Measurements from ENCODE around the gene GNRH2. TPM values are rescaled to one million over a fixed set of nuclear protein-coding genes. Genes with fewer than 3 reads are reported as not detected.

The GNRH2 gene
- total RNA-seq, 1 donor from 2014 or later, result 2.4 TPM

- Mint-ChIP-seq H3K27me3 (ENCODE audit: low read depth) (peaks cover 58% of the 10 kb centered on the region), H3K27ac (ENCODE audit: unreplicated experiment) (no peak overlapping the region), H3K36me3 (ENCODE audit: low read depth) (no peaks in the 10 kb centered on the region), H3K9me3 (no peaks in the 10 kb centered on the region), H3K4me3 (no peak overlapping the region), H3K4me1 (no peaks in the 10 kb centered on the region)
- TF ChIP-seq, protein P1, sequence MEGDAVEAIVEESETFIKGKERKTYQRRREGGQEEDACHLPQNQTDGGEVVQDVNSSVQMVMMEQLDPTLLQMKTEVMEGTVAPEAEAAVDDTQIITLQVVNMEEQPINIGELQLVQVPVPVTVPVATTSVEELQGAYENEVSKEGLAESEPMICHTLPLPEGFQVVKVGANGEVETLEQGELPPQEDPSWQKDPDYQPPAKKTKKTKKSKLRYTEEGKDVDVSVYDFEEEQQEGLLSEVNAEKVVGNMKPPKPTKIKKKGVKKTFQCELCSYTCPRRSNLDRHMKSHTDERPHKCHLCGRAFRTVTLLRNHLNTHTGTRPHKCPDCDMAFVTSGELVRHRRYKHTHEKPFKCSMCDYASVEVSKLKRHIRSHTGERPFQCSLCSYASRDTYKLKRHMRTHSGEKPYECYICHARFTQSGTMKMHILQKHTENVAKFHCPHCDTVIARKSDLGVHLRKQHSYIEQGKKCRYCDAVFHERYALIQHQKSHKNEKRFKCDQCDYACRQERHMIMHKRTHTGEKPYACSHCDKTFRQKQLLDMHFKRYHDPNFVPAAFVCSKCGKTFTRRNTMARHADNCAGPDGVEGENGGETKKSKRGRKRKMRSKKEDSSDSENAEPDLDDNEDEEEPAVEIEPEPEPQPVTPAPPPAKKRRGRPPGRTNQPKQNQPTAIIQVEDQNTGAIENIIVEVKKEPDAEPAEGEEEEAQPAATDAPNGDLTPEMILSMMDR (conservative IDR thresholded peaks at IDR 0.05), result no peak
- no peak for DNase-seq (ENCODE audit: low read depth, low spot score)
These were observed 42.2 kb downstream of the GNRH2 start for GRCh38 chr20:3085571-3086072.

GRCh38 chr20:3088031-3088430 lies 44.6 kb downstream of the GNRH2 start:
- no peaks in the 10 kb centered on the region for H3K36me3 Mint-ChIP-seq (ENCODE audit: low read depth)
- no peak for DNase-seq (ENCODE audit: low read depth, low spot score)
- peaks cover 50% of the 10 kb centered on the region for H3K27me3 Mint-ChIP-seq (ENCODE audit: low read depth)
- H3K9me3 Mint-ChIP-seq, result no peaks in the 10 kb centered on the region
- no peaks in the 10 kb centered on the region for H3K4me1 Mint-ChIP-seq
- H3K27ac Mint-ChIP-seq (ENCODE audit: unreplicated experiment), result no peak overlapping the region
- TF ChIP-seq, protein P1 (conservative IDR thresholded peaks at IDR 0.05), result no peak
- no peak overlapping the region for H3K4me3 Mint-ChIP-seq

GRCh38 chr20:3090565-3090964 lies 47.1 kb downstream of the GNRH2 start:
- Mint-ChIP-seq H3K36me3 (ENCODE audit: low read depth) (no peaks in the 10 kb centered on the region), H3K4me1 (no peaks in the 10 kb centered on the region), H3K9me3 (no peaks in the 10 kb centered on the region), H3K27ac (ENCODE audit: unreplicated experiment) (no peak overlapping the region), H3K4me3 (no peak overlapping the region), H3K27me3 (ENCODE audit: low read depth) (peaks cover 30% of the 10 kb centered on the region)
- DNase-seq (ENCODE audit: low read depth, low spot score), result no peak
- TF ChIP-seq, protein P1 (conservative IDR thresholded peaks at IDR 0.05), result no peak

DNA sequence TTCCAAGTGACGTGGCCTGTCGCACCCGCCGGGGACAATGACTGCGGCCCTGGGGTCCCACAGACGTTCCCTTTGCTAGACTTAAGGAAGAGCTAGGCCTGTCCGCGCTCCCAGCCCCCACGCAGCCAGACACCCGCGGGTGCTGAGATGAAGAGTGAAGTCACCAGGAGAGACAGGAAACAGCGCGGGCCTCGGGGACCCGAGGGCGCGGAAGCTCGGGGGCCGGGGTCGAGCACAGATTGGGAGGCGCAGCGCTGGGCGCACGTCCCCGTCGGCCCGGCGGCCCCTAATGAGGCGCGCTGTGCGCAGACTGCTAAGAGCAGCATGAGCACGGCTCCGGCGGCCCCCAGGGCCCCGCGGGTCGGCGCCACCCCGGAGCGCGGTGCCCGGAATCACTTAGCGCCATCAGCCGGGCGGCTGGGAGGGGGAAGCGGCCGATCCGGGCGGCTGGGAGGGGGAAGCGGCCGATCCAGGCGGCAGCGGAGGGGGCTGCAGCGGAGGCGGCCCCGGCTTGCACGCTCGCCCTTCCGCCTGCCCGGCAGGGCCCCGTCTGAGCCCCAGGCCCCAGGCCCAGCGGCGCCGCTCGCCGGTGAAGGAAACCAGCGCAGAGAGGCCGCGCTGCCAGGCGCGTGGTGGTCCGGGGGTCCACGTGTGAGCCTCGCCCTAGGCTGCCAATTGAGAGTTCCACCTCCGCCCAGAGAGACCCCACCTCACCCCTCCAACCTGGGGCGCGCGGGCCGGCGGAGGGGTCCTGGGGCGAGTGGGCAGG lies 49.4 kb downstream of the GNRH2 start:
- no peak overlapping the region for H3K27ac Mint-ChIP-seq (ENCODE audit: unreplicated experiment)
- H3K36me3 Mint-ChIP-seq (ENCODE audit: low read depth), result no peaks in the 10 kb centered on the region
- peaks cover 27% of the 10 kb centered on the region for H3K27me3 Mint-ChIP-seq (ENCODE audit: low read depth)
- no peak overlapping the region for H3K4me3 Mint-ChIP-seq
- no peaks in the 10 kb centered on the region for H3K4me1 Mint-ChIP-seq
- H3K9me3 Mint-ChIP-seq, result no peaks in the 10 kb centered on the region
- no peak for DNase-seq (ENCODE audit: low read depth, low spot score)
- TF ChIP-seq, protein P1 (conservative IDR thresholded peaks at IDR 0.05), result no peak

DNA sequence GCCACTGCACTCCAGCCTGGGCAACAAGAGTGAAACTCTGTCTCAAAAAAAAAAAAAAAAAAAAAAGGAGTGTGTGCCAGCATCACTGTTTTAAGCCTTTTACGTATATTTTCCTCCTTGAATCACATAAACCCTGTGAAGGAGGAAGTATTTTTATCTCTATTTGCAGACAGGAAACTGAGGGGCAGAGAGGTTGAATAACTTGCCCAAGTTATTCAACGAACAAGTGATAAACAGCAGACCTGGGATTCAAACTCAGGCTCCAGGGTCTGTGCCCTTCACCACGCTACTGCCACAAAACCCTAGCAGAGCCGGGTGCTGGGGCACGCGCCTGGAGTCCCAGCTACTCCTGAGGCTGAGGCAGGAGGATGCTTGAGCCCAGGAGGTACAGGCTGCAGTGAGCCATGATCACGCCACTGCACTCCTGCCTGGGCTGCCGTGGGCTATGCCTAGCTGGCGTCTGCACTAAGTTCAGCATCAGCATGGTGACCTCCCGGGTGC lies 50.5 kb downstream of the GNRH2 start:
- Mint-ChIP-seq H3K4me3 (no peak overlapping the region), H3K27ac (ENCODE audit: unreplicated experiment) (no peak overlapping the region), H3K4me1 (no peaks in the 10 kb centered on the region), H3K36me3 (ENCODE audit: low read depth) (no peaks in the 10 kb centered on the region), H3K27me3 (ENCODE audit: low read depth) (peaks cover 22% of the 10 kb centered on the region), H3K9me3 (no peaks in the 10 kb centered on the region)
- TF ChIP-seq, protein P1 (conservative IDR thresholded peaks at IDR 0.05), result no peak
- no peak for DNase-seq (ENCODE audit: low read depth, low spot score)

Measured in neural crest cell (in vitro differentiated cells).